ENCODE measurements around the gene PPP1R9A.

The PPP1R9A gene

GRCh38 chr7:95028683-95029082 lies 121.3 kb downstream of the PPP1R9A start:
- TF ChIP-seq CTCF (IDR thresholded peaks at IDR 0.05; ENCODE audit: poor library complexity, severe bottlenecking) = no peak
- no peak overlapping the region for H3K27ac ChIP-seq (ENCODE audit: poor library complexity, severe bottlenecking)
- DNase-seq (ENCODE audit: low spot score) (no peak), ATAC-seq (ENCODE audit: low read depth) (no peak)
- H3K9me3 ChIP-seq (ENCODE audit: severe bottlenecking) = no peaks in the 10 kb centered on the region
- H3K4me1 ChIP-seq (ENCODE audit: insufficient read depth, poor library complexity, severe bottlenecking) = no peaks in the 10 kb centered on the region
- H3K36me3 ChIP-seq (ENCODE audit: low read depth) = no peaks in the 10 kb centered on the region
- no peaks in the 10 kb centered on the region for H3K27me3 ChIP-seq (ENCODE audit: insufficient read depth, poor library complexity, severe bottlenecking)
- no peak overlapping the region for H3K4me3 ChIP-seq (ENCODE audit: severe bottlenecking)

- TF ChIP-seq CTCF (IDR thresholded peaks at IDR 0.05; ENCODE audit: poor library complexity, severe bottlenecking) = no peak
- Histone ChIP-seq H3K4me3 (ENCODE audit: severe bottlenecking) (no peak overlapping the region), H3K27ac (ENCODE audit: poor library complexity, severe bottlenecking) (no peak overlapping the region), H3K36me3 (ENCODE audit: low read depth) (no peaks in the 10 kb centered on the region), H3K27me3 (ENCODE audit: insufficient read depth, poor library complexity, severe bottlenecking) (peaks cover 11% of the 10 kb centered on the region), H3K4me1 (ENCODE audit: insufficient read depth, poor library complexity, severe bottlenecking) (no peaks in the 10 kb centered on the region), H3K9me3 (ENCODE audit: severe bottlenecking) (no peaks in the 10 kb centered on the region)
- ATAC-seq (ENCODE audit: low read depth) (no peak), DNase-seq (ENCODE audit: low spot score) (no peak)
These were observed 127.9 kb downstream of the PPP1R9A start for GRCh38 chr7:95035295-95035694.

GRCh38 chr7:95041031-95041430 lies 133.6 kb downstream of the PPP1R9A start:
- ATAC-seq (ENCODE audit: low read depth) (no peak), DNase-seq (ENCODE audit: low spot score) (no peak)
- Histone ChIP-seq H3K9me3 (ENCODE audit: severe bottlenecking) (no peaks in the 10 kb centered on the region), H3K36me3 (ENCODE audit: low read depth) (no peaks in the 10 kb centered on the region), H3K27me3 (ENCODE audit: insufficient read depth, poor library complexity, severe bottlenecking) (no peaks in the 10 kb centered on the region), H3K4me3 (ENCODE audit: severe bottlenecking) (no peak overlapping the region), H3K4me1 (ENCODE audit: insufficient read depth, poor library complexity, severe bottlenecking) (no peaks in the 10 kb centered on the region), H3K27ac (ENCODE audit: poor library complexity, severe bottlenecking) (no peak overlapping the region)
- TF ChIP-seq CTCF (IDR thresholded peaks at IDR 0.05; ENCODE audit: poor library complexity, severe bottlenecking) = no peak

GRCh38 chr7:95045236-95045923 lies 138.0 kb downstream of the PPP1R9A start:
- Histone ChIP-seq H3K9me3 (ENCODE audit: severe bottlenecking) (no peaks in the 10 kb centered on the region), H3K27ac (ENCODE audit: poor library complexity, severe bottlenecking) (no peak overlapping the region), H3K36me3 (ENCODE audit: low read depth) (no peaks in the 10 kb centered on the region), H3K4me3 (ENCODE audit: severe bottlenecking) (no peak overlapping the region), H3K27me3 (ENCODE audit: insufficient read depth, poor library complexity, severe bottlenecking) (no peaks in the 10 kb centered on the region), H3K4me1 (ENCODE audit: insufficient read depth, poor library complexity, severe bottlenecking) (no peaks in the 10 kb centered on the region)
- no peak for DNase-seq (ENCODE audit: low spot score)
- ATAC-seq (ENCODE audit: low read depth) = peak; percentile 72
- peak; percentile 42 for TF ChIP-seq CTCF (IDR thresholded peaks at IDR 0.05; ENCODE audit: poor library complexity, severe bottlenecking)

GRCh38 chr7:95046494-95047240 lies 139.3 kb downstream of the PPP1R9A start:
- ATAC-seq (ENCODE audit: low read depth) (no peak), DNase-seq (ENCODE audit: low spot score) (no peak)
- no peak for TF ChIP-seq CTCF (IDR thresholded peaks at IDR 0.05; ENCODE audit: poor library complexity, severe bottlenecking)
- Histone ChIP-seq H3K36me3 (ENCODE audit: low read depth) (no peaks in the 10 kb centered on the region), H3K27me3 (ENCODE audit: insufficient read depth, poor library complexity, severe bottlenecking) (no peaks in the 10 kb centered on the region), H3K27ac (ENCODE audit: poor library complexity, severe bottlenecking) (no peak overlapping the region), H3K4me1 (ENCODE audit: insufficient read depth, poor library complexity, severe bottlenecking) (no peaks in the 10 kb centered on the region), H3K9me3 (ENCODE audit: severe bottlenecking) (no peaks in the 10 kb centered on the region), H3K4me3 (ENCODE audit: severe bottlenecking) (no peak overlapping the region)

All from RWPE2 (cell line).